Measurements from ENCODE around the gene TACR1.

The TACR1 gene

DNA sequence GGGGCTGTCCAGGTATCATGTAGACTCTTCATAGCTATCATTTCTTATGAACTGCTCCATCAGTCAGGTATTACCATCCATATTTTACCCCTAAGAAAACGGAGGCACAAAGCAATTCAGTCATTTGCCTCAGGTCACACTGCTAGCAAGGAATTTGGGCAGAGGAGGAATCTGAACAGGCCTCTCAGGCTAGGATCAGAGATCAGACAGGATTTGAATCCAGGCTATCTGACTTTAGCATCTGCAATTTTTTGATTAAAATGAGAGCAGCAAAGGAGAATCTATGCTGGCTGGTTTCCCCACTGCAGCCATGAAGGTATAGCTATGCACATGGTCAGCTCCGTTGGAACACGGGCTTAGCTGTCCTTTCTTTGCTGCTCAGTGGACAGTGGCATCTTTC, 60.1 kb downstream of the TACR1 start:
- no peak for DNase-seq

DNA sequence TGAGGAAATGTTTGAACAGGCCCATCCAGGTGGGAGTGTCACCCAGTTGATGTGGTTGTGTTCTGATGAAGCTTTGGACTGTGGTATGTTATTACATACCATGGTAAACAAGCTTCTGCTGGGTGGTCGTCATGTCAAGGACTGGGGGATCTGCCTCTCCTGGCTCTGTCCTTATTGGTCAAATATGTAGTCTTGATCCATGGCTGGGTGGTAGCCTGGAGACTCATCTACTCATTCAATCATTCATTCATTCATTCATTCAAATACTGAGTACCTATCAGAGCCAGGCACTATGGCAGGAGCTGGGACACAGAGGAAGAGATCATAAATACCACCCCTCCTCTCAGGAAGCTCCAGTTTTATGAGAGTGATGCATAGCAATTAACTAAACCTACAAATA, 60.8 kb downstream of the TACR1 start:
- DNase-seq = no peak

DNA sequence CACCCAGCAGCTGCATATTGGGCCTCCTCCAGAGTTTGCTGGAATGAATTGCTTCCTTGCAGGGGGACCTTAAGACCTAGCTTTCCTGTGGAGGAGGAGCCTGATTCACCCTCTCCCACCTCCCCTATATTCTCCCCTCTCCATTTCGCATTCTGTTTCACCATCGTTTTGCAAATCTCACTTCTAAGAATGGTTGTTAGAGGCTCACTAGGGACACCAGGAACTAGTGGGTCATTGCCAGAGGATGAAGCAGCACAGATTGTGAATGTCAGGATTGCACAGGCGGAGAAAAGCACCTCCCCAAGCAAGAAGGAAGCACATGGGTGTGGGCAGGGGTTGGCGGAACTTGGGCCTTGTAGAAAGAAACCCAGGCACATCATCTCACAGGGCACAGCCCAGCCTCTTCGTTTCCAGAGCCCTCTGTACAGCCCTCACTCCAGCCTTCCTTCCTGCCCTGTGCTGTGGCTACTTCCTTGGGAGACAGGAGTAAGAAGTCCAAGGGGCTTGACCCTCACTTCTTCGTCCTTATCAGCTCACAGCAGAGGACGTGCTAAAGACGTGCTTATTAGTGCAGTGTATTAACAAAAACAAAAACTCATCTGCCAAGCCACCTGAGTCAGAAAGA, 63.4 kb downstream of the TACR1 start:
- no peak for DNase-seq

DNA sequence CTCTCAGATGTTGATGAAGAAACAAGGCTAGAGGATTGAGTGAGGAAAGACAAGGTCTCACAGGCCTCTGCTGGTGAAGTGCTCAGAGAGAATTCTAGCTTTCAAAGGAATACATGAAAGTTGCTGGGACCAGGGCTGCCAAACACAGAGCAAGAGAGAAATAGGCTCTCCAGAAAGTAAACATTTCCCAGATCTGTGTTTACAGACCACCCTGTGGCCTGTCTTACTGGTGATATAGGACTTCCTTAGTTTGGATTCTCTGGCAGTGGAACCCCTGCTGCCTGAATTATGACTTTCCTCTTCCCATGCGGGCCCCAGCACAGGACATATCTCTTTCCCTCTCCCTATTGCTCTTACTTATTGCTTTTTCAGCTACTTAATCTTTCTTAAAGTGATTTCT, 64.5 kb downstream of the TACR1 start:
- DNase-seq = no peak

DNA sequence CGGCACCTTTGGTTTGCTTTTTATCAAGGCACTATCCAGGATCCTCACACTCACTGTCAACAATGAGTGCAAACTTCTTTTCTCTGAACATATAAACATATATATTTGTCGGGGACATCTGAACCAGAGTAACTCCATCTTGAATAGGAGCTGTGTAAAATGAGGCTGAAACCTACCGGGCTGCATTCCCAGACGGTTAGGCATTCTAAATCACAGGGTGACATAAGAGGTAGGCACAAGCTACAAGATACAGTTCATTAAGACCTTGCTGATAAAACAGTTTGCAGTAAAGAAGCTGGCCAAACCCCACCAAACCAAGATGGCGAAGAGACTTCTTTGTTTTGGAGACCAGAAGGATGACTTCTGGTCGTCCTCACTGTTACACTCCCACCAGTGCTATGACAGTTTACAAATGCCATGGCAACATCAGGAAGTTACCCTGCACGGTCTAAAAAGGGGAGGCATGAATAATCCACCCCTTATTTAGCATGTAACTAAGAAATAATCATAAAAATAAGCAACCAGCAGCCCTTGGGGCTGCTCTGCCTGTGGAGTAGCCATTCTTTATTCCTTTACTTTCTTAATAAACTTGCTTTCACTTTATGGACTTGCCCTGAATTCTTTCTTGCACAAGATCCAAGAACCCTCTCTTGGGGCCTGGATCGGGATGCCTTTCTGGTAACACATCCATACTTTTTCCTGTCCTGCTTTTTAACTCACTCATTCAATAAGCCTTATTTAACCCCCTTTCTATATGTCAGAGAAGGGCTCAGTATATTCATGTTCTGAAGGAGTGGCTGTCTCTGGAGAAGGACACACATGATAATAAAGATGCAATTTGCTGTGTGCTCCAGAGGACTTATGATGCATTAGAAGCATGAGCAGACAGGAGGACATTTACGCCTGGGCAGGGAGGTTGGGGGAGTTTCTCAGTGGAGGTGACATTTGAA, 65.4 kb downstream of the TACR1 start:
- no peak for DNase-seq

DNA sequence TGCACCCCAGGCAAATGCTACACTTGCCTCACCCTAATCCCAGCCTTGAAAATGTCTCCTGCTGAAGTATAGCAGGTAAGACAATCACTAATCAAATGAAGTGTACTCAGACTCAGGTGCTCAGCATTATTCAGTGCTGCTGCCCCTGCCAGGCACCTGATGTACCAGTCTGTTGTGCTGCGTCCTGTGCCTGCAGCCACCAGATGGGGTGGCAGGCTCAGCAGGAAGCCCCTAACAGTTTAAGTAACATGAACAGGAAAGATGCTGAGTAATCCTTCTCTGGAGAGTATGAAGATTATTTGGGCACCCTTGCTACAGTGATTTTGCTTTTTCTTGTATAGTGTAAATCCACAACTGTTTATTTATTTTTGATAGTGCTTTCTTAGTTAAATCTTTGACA, 69.1 kb downstream of the TACR1 start:
- no peak for DNase-seq

DNA sequence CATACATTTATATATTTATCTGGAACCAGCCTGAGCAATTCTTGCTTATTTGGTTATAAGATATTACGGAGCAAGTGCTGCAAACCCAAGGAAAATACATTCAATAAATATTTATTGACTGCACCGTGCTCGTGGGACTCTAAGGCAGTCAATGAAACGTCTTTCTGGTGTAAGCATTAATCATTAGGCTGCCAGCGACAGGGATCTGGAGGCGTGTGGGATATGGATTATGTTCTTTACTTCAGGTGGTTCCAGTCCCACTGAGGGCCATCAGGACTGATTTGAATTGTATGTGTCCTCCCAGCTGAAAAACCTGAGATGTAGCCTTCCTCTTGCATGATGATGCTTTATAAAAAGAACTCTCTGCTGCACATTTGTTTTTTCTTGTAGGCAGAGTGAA, 75.4 kb downstream of the TACR1 start:
- DNase-seq = no peak

DNA sequence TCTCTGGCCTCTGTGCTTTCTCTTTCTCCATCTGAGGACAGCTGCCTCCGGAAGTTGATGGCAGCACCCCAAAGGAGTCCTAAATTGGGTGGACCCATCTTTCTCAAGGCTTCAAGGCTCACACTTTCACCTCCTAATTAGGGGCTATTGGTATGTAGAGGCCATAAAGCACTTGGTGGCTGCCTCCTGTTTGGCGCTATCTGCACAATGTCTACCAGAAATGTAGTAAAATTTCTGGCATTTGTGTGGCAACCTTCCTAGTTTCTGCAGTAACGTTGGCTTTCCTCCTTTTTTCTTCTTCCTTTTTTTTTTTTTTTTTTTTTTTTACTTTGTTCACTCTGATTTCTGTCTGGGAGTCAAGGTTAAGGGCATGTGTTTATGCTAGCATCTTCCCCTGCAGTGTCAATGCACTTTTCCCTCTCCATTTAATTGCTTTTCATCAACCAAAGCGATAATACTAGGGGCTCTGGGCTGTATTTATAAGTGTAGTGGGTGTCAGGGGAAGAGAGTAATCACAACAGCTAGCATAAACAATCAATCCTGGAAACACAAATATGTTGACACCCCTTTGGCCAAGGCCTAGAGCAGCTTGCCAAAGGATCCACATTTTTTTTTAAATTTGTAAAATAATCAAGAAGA, 86.0 kb downstream of the TACR1 start:
- DNase-seq = no peak

DNA sequence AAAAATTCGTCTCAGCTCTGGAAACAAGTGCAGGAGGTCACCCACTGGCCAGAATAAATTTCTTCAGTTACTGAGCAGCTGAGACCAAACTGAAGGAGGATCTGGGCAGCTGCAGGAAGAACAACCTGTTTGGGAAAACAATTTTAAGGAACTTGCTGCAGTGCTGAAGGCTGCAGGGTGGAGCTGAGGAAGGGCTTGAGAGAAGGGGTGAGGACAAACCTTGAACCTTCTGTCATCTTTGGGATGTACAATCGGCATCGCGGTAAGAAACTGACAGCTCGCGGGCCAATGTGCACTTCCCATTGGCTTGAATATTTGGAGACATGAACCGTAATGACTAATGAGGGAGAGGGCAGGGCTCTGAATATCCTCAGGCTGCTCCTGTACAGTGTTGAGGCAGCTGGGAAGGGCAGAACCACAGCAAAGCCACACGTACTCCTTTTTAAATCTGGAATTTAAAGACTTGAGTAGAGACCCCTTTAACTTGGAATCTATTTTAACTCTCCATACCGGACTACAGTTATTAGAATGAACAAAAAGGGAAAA, 90.3 kb downstream of the TACR1 start:
- no peak for DNase-seq

DNA sequence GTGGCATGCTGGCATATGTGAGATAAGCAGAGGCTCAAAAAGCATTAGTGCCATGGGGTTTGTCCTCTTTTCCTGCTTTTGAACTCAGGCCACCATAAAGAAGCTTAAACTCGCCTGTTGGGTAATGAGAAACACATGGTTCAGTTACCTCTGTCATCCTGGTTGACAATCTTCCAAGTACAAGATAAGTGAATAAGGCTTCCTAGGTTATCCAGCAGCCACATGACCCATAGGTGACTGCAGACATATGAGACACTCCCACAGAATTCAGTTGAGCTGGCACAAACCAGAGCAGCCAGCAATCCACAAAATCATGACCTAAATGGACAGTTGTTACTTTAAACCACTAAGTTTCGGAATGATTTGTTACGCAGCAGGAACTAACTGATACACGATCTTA, 97.3 kb downstream of the TACR1 start:
- DNase-seq = no peak

DNA sequence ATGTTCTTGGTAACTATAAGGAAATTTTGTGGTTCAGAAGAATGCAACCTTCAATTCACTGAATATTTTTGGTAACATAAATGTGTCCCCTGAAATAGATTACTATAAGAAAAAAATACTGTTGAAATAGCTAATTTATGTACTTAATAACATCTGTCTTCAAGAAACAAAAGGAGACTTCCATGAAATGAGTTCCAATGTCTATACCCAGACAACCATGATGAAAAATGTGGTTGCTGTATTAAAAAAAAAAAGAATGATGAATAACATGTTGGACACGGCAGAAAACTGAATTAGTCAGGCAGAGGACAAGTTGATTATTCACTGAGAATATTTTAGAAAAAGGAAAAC, 98.5 kb downstream of the TACR1 start:
- peak; percentile 25 for DNase-seq

DNA sequence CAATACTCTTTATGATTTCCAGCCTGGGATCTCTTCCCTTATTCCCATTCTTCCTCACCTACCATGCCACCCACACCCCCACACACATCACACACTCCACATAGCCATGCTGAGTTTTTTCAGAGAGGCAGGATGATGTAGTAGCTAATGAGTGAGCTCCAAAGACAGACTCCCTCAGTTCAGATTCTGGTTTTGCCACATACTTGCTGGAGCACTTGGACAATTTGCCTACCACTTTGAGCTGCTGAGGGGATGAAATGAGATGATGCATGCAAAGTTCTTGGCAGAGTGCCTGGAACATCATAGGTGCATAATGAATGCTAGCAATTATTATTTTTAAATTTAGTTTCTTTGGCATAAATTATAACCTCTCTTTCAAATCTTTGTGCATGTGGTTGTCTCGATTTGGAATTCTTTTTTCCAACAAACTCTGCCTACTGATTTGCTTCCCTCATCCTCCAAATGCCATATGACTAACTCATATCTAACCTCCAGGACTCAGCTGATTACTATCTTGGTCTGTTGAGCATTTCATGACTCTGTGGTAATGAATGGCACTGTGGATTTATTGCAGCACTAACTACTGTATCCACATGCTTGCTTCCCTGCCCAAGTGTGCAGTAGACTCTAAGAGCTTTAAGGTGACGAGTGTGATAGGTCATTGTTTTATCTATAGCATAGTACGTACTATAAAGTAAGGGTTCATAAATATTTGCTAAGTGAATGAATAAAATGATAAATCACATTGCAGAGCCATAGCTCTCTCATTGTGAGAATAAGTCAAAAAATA, 99.1 kb downstream of the TACR1 start:
- DNase-seq = peak; percentile 86

DNA sequence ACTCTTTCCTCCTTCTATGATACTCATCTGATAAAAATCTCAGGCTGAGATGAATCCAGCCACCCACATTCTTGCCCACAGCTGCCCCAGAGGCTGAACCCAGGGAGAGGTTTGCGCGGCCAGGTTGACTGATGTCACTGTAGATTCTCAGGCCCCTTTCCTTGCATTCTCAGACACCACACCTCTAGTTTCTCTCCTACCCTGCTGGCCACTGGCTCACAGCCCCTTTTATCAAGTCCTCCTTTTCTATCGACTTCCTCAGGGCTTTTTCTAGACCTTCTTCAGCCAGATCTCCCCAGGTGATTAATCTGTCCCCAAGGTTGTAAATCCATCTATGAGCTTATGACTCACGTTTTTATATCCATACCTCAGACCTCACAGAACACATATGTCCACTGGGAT, 99.8 kb downstream of the TACR1 start:
- DNase-seq = peak; percentile 10

DNA sequence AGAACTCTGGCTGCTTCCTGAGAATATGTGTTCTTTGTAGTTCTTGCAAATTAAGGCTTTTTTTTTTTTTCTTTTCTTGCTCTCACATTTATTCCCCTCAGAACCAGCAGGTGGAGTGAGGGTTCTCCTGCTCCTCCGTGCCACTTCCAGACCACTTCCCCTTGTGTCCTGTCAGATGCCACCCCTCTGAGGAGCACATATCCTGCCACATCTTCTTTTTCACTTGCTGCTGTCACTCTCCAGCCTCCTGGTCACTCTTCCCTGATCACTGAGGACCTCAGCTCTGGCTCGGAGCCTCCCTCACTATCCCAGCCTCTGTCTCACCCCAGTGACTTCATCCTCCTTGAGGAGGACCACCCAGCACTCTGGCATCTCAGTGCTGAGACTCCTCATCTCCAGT, 100.5 kb downstream of the TACR1 start:
- no peak for DNase-seq

DNA sequence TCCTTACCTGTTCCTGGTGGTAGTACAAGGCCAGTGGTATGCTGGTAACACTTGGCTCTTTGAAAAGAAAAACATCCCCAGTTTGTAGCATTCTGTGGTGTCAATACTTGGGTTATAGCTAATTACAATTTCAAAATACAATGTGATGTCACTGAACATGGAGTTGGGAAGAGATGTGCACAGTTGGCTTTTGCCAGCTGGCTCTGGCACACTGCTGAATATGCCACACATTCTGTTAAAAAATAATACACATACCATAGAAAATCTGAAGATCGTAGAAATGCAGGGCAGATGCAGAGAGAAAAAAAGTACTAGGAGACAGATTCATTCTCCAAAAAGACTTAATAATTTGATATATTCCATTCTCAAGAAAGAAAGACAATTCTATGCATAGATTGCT, 101.5 kb downstream of the TACR1 start:
- DNase-seq = no peak

DNA sequence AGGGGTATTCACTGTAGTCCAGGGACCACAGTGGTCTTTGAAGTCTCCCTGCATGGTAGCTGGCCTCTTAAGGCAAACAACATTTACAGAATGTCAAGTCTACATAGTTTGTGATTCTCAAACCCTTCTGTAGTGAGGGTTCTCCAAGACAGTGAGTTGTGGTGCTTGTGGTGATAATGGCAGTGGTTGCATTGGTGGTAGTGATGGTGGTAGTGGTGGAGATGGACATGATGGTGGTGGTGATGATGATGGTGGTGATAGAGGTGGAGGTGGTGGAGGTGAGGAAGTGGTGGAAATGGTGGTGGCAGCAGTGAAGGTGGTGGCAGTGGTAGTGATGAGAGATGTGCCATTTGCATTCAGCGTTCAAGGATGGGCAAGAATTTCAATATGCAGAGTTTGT, 104.9 kb downstream of the TACR1 start:
- DNase-seq = no peak

DNA sequence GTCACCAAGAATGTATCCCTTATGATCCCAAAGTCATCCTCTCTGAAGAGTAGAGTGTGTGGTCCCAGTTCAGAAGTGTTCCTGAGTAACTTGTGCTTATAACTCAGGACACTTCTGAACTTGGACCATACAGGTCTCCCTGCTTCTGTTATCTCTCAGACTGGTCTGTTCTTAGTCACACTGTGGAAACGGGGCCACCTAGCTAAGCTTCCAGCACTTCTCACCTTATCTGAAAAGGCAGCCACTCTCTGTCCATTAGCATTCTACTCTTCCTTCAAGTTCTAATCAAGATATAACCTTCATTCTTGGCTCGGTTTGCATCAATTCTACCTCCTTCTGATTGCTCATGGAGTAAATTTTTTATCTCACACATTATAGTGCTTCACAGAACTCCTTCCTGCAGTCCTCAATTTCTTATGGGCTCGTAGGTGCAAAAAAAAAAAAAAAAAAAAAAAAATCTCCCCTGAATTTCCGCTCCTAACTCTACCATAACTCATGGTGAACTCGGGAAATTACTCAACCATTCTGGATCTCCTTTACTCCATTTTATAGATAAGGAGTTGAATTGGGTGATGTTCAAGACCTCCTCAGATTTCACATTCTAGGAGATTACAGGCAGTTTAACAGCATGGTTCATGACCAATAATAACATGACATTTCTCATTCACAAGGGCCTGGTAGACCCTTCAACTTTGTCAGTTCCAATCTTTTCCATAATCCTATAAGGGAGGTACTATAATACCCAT, 108.4 kb downstream of the TACR1 start:
- DNase-seq = no peak

DNA sequence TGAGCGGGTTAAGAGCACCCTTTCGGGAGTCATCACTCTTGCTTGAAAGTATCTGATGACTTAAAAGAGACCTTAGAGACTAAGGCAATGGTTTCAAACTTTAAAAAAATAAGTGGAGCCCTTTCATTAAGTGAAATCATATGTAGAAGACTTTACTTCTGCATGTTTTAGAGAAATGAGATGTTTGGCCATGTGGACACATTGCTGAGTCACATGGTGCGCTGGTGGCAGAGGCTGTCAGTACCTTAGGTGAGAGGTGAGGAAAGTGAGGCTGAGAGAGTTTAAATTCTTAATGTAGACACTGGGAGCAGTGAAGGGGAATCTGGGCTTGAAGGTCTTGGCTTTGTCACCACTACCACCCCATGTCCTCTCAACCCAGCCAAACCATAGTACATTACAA, 109.8 kb downstream of the TACR1 start:
- DNase-seq = no peak

DNA sequence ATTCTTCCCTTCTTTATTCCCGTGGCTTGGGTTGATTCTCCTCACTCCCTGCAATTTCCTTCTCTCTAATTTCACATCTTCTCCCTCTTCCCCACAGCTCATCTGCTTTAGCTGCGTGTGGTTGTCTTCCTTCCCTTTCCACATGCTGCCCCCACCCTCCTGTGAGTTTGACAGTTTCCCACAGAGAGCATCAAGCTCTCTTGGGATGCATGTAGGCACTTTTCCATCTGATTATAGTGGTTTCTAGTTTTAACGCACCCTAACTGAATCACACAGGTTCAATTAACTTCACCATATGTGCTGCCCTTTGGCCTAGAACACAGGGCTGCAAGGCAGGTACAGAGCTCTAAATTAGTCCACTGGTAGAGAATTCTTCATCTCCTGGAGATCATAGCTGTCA, 110.5 kb downstream of the TACR1 start:
- no peak for DNase-seq

DNA sequence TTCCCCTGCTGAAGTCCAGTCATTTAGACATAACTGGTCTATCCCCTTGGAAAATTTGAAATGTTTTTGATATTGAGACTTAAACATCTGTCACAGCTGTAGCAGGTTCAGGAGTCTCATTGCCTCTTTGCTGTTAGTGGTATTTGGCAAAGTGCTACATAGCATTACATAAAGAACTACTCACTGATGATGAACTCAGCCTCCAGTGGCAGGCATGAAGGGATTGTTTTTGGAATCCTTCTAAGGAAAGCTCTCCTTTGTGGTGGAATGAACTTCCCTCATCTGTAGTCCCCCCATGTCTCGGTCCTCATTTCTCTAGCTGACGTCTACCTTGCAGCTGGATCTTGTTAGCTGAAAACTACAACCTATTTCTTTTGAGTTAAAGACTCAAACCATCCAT, 111.6 kb downstream of the TACR1 start:
- no peak for DNase-seq

DNA sequence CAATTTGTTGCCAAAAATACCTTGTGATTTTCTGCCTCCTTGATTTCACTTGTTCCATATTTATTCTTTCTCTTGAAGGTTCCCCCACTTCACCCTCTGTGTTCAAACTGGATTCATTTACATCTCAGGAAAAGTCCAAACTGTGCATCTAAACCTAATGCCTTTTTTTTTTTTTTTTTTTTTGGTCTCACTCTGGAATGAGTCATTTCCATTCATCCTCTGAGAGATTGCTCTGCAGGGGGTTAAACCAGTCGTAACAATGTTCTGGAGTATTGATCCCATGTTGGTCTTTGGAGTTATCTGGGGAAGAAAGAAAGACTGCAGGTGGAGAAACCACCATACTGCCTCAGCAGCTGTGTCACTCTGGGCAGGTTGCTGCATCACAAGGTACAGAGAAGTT, 119.7 kb downstream of the TACR1 start:
- no peak for DNase-seq

DNA sequence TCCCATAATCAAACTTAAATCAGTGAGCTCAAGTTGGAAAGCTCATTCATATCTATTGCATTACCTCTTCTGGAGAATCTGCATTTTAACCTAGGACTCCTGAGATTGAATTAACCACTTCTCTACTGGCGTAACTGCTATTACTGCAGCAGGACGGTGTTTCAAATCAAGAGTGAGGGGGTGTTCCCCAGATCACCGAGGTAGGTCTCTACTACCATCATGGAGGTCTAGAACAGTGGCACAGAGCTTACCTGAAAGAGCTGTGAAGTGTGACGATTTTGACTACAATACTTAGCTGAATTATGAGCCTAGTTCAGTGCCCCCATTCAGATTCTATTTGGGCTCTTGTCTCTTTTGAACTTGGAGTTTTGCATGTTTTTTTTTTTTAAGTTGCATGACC, 121.4 kb downstream of the TACR1 start:
- no peak for DNase-seq
